A549 (cell line): ENCODE data around the gene BCAS3. TPM values are rescaled to one million over a fixed set of nuclear protein-coding genes. Genes with fewer than 3 reads are reported as not detected.

Source experiments
- ATAC-seq, 2 experiments: fragments of 200-7000 bp in 1 of 2; fragments of >200 bp in 1 of 2; cut with Nextera tagmentation in 1 of 2; cut with Tn5 transposase in 1 of 2; 3 replicates each; pipeline versions ENCODE4 v1.8.0 to v1.9.1; 2018 to 2020; ENCODE audit warnings: mild to moderate bottlenecking in 1 of 2, moderate library complexity in 1 of 2
- CTCF ChIA-PET: fragments of 300-600 bp; sonication (Branson Sonifier 250); formaldehyde crosslinking; extraction: SDS; loops from one replicate; lab custom pipeline; 2021; ENCODE audit warnings: antibody characterized with exemption, inconsistent platforms; lab: Yijun Ruan, JAX
- POLR2A ChIA-PET: fragments of 350-600 bp; formaldehyde crosslinking; extraction: SDS; loops from one replicate; lab custom pipeline; 2021; ENCODE audit warnings: antibody characterized with exemption, inconsistent platforms; lab: Yijun Ruan, JAX
- DNase-seq, 2 experiments: peaks; one replicate each; pipeline versions ENCODE4 v3.0.0 to v3.0.0-alpha.2; 2011 to 2016; ENCODE audit warnings: low read depth in 1 of 2, low spot score in 1 of 2
- FAIRE-seq: peaks from 2 replicates; lab custom pipeline; 2011; peaks lifted over from hg19 to GRCh38; lab: Jason Lieb, UNC
- H3K27ac ChIP-seq, 2 experiments: fragments of >200 bp; sonication (Bioruptor Twin); formaldehyde crosslinking; 3 replicates each; pipeline ENCODE4 v1.5.1; 2016 to 2017
- H3K4me1 ChIP-seq: fragments of >200 bp; sonication (Bioruptor Twin); formaldehyde crosslinking; 3 replicates; pipeline ENCODE4 v1.6.1; 2016
- H3K4me2 ChIP-seq: fragments of >200 bp; sonication (Bioruptor Twin); formaldehyde crosslinking; 3 replicates; pipeline ENCODE4 v1.6.1; 2016
- H3K4me3 ChIP-seq: fragments of >200 bp; sonication (Bioruptor Twin); formaldehyde crosslinking; 3 replicates; pipeline ENCODE4 v1.5.1; 2016
- H3K9me3 ChIP-seq: fragments of >200 bp; sonication (Bioruptor Twin); formaldehyde crosslinking; 3 replicates; pipeline ENCODE4 v1.6.1; 2016
- CBX2 ChIP-seq: fragments of 200-600 bp; sonication (generic); IDR thresholded peaks from 2 replicates; pipeline ENCODE4 v1.6.1; 2016; ENCODE audit warnings: low read depth, mild to moderate bottlenecking, borderline replicate concordance
- CEBPB ChIP-seq, 2 experiments: fragments of >200 bp in 1 of 2; sonication (Bioruptor Twin) in 1 of 2; formaldehyde crosslinking in 1 of 2; IDR thresholded peaks; 2 replicates each; pipeline ENCODE4 v1.6.1; 2012 to 2016
- CHD2 ChIP-seq: fragments of 150-350 bp; IDR thresholded peaks from 2 replicates; pipeline ENCODE4 v1.6.1; 2014; ENCODE audit warnings: low read length; ENCODE audit not compliant: partially characterized antibody
- E2F6 ChIP-seq: IDR thresholded peaks from 2 replicates; pipeline ENCODE4 v1.6.1; 2012; ENCODE audit warnings: low read depth, borderline replicate concordance
- EHF ChIP-seq: fragments of 250-450 bp; sonication (Bioruptor Pico); IDR thresholded peaks from 2 replicates; pipeline ENCODE4 v1.5.0; 2020; ENCODE audit warnings: mild to moderate bottlenecking
- HOXA7 ChIP-seq: fragments of 250-450 bp; sonication (Bioruptor Pico); IDR thresholded peaks from 2 replicates; pipeline ENCODE4 v1.5.0; 2020; ENCODE audit warnings: mild to moderate bottlenecking, moderate library complexity
- HOXB13 ChIP-seq: fragments of 250-450 bp; sonication (Bioruptor Pico); IDR thresholded peaks from 2 replicates; pipeline ENCODE4 v1.5.0; 2020; ENCODE audit warnings: low read depth, mild to moderate bottlenecking, moderate library complexity
- KDM5A ChIP-seq: fragments of 200-600 bp; sonication (generic); IDR thresholded peaks from 2 replicates; pipeline ENCODE4 v1.6.1; 2016; ENCODE audit warnings: antibody characterized with exemption, mild to moderate bottlenecking
- MAX ChIP-seq: IDR thresholded peaks from 2 replicates; pipeline ENCODE4 v1.6.1; 2012
- MYC ChIP-seq: IDR thresholded peaks from 2 replicates; pipeline ENCODE4 v1.6.1; 2012; ENCODE audit warnings: mild to moderate bottlenecking, inconsistent platforms, low read length, improper control_type of control experiment, borderline replicate concordance
- NPAS2 ChIP-seq: fragments of 250-450 bp; sonication (Bioruptor Pico); IDR thresholded peaks from 2 replicates; pipeline ENCODE4 v1.8.0; 2022; ENCODE audit warnings: mild to moderate bottlenecking, moderate library complexity, borderline replicate concordance
- PBX3 ChIP-seq: IDR thresholded peaks from 2 replicates; pipeline ENCODE4 v1.6.1; 2012
- PHF8 ChIP-seq: fragments of 200-600 bp; sonication (generic); IDR thresholded peaks from 2 replicates; pipeline ENCODE4 v1.6.1; 2016; ENCODE audit warnings: low read depth, mild to moderate bottlenecking, antibody characterized with exemption, moderate library complexity, borderline replicate concordance
- POLR2AphosphoS2 ChIP-seq: conservative IDR thresholded peaks from 2 replicates; pipeline ENCODE4 v1.6.1; 2012; ENCODE audit warnings: low read length, improper control_type of control experiment, inconsistent platforms
- RARB ChIP-seq: fragments of 250-450 bp; sonication (Bioruptor Pico); IDR thresholded peaks from 2 replicates; pipeline ENCODE4 v1.8.0; 2021; ENCODE audit warnings: mild to moderate bottlenecking, moderate library complexity
- RCOR1 ChIP-seq: fragments of 150-350 bp; IDR thresholded peaks from 2 replicates; pipeline ENCODE4 v1.6.1; 2014; ENCODE audit warnings: antibody characterized with exemption, low read length, low read depth
- REST ChIP-seq: fragments of 200-600 bp; sonication (generic); IDR thresholded peaks from 2 replicates; pipeline ENCODE4 v1.6.1; 2016; ENCODE audit warnings: antibody characterized with exemption, mild to moderate bottlenecking, moderate library complexity
- RFX5 ChIP-seq: fragments of 450-650 bp; IDR thresholded peaks from 2 replicates; pipeline ENCODE4 v1.7.1; 2014; ENCODE audit warnings: antibody characterized with exemption, mild to moderate bottlenecking, moderate library complexity
- SREBF2 ChIP-seq: fragments of 450-650 bp; IDR thresholded peaks from 2 replicates; pipeline ENCODE4 v1.6.1; 2014; ENCODE audit warnings: mild to moderate bottlenecking, moderate library complexity
- USF2 ChIP-seq: fragments of 450-650 bp; IDR thresholded peaks from 2 replicates; pipeline ENCODE4 v1.6.1; 2014; ENCODE audit warnings: antibody characterized with exemption
- WGBS: methylation state at CpG from one replicate; pipeline ENCODE4 v1.1.6; 2017; ENCODE audit errors: missing lambda C conversion rate; 5-methylcytosine and 5-hydroxymethylcytosine counted together
- polyA plus RNA-seq, 4 experiments: library from polyadenylated mRNA; depleted of rRNA in 3 of 4; stranded (reverse); fragments of >200 nt; fragmentation: RNase III in 1 of 4; extraction: RNeasy Plus Mini Kit Qiagen cat#74134 plus additional on column Dnase treatment in 1 of 4; gene quantifications; 2 replicates in 3 of 4; 3 replicates in 1 of 4; pipeline ENCODE4 v1.2.3, GENCODE V29; 2011 to 2017

The BCAS3 gene
- polyA plus RNA-seq, 2 of the 4 experiments (the other 2 are of a cell fraction), result 14.7 to 43.4 TPM

GRCh38 chr17:61368832-61369450, 691.3 kb downstream of the BCAS3 start (continued):
- TF ChIP-seq SREBF2 (no peak), EHF (CRISPR knock-in tag) (no peak), HOXA7 (CRISPR knock-in tag) (no peak), PBX3 (no peak)

- 94% methylated on average over 10 of the region's 10 CpGs for WGBS
- no peak overlapping the region for H3K4me3 ChIP-seq
- no peak; a peak in 1 of 6 replicates for ATAC-seq
- H3K27ac ChIP-seq, result no peak overlapping the region
- H3K4me2 ChIP-seq, result no peak overlapping the region
- POLR2A ChIA-PET, result no interaction called here
- no peaks in the 10 kb centered on the region for H3K4me1 ChIP-seq
- no peak for TF ChIP-seq CHD2
- no peak for TF ChIP-seq RFX5
- no peak for TF ChIP-seq PBX3
- TF ChIP-seq PHF8, result no peak
- no peak for TF ChIP-seq POLR2AphosphoS2
- no peak for TF ChIP-seq CBX2
- no peak for TF ChIP-seq CEBPB (IDR thresholded peaks at IDR 0.05)
- TF ChIP-seq REST, result no peak
- TF ChIP-seq NPAS2, result no peak
- no peak for TF ChIP-seq RCOR1
- no peak for TF ChIP-seq USF2
- TF ChIP-seq MYC, result no peak
- no peak for TF ChIP-seq KDM5A
- TF ChIP-seq E2F6, result no peak
- no peak for TF ChIP-seq RARB (CRISPR knock-in tag)
- TF ChIP-seq HOXB13, result no peak
- no peak for TF ChIP-seq MAX
- TF ChIP-seq, all 56 proteins: peak for 0
- H3K9me3 ChIP-seq, result no peaks in the 10 kb centered on the region
- no peak for DNase-seq
- CTCF ChIA-PET, result interaction anchor here (1.0 kb wide), 1 partner anchor 20 kb away, joined by 3 read pairs; no protein-coding TSS in a partner anchor
- no peak for FAIRE-seq
Observed at GRCh38 chr17:61369751-61370150, 692.1 kb downstream of the BCAS3 start.
